ENCODE measurements around the gene PSIP1. TPM values are rescaled to one million over a fixed set of nuclear protein-coding genes. Genes with fewer than 3 reads are reported as not detected.
"Not testable (repeated sequence)": the region's sequence is repeated elsewhere in the genome, so short reads cannot be mapped to it uniquely, and the experiment has no call there.

Gene PSIP1
- total RNA-seq, 1 donor from 2014 or later = 12.6 TPM

GRCh38 chr9:15430920-15431844, 79.6 kb downstream of the PSIP1 start:
- ATAC-seq = peak; percentile 95

- not testable (repeated sequence) for ATAC-seq
Measured at GRCh38 chr9:15427702-15428101, 83.1 kb downstream of the PSIP1 start.

GRCh38 chr9:15426019-15426418, 84.8 kb downstream of the PSIP1 start:
- ATAC-seq = no peak

- ATAC-seq = peak; percentile 50
Measured at GRCh38 chr9:15423231-15423985, 87.4 kb downstream of the PSIP1 start.

- ATAC-seq = peak; percentile 99
Measured at GRCh38 chr9:15422372-15423230, 88.2 kb downstream of the PSIP1 start, which contains the start of gene SNAPC3. Gene SNAPC3, plus strand, starts transcription at chr9:15422876. Its CDS starts 4 bp downstream, at chr9:15422880.

GRCh38 chr9:15421990-15422371, 88.8 kb downstream of the PSIP1 start:
- ATAC-seq = no peak

- no peak for ATAC-seq
Measured at GRCh38 chr9:15421532-15421931, 89.2 kb downstream of the PSIP1 start.

GRCh38 chr9:15420796-15421195, 90.0 kb downstream of the PSIP1 start:
- ATAC-seq = no peak

- ATAC-seq = no peak
Measured at GRCh38 chr9:15417626-15418025, 93.1 kb downstream of the PSIP1 start.

GRCh38 chr9:15416880-15417279, 93.9 kb downstream of the PSIP1 start:
- ATAC-seq = peak; percentile 77

Other genes with a start within 250 kb of the PSIP1 start
- gene TTC39B, start 203.8 kb downstream of the PSIP1 start, total RNA-seq = 26.2 TPM
- 18.4 TPM for gene SNAPC3, start 88.1 kb downstream of the PSIP1 start, total RNA-seq
- gene CCDC171, start 42.1 kb upstream of the PSIP1 start, total RNA-seq = 1.4 TPM